HL-60/S4 (cell line): ENCODE data around the gene SLC25A28.
"Not testable (repeated sequence)": the region's sequence is repeated elsewhere in the genome, so short reads cannot be mapped to it uniquely, and the experiment has no call there.

ENCODE experiments used
- in situ Hi-C: fragments of 300-500 bp; cut with MboI; formaldehyde crosslinking; loops from 2 replicates; pipeline ENCODE4 v1.14.3; 2022; ENCODE audit warnings: low sequenced_read_pairs

SLC25A28 gene

GRCh38 chr10:99629625-99629978 is 9.4 kb upstream of the SLC25A28 start:
- in situ Hi-C loops: no loop called here

GRCh38 chr10:99628923-99629624 is 8.8 kb upstream of the SLC25A28 start:
- in situ Hi-C loops: no loop called here

DNA sequence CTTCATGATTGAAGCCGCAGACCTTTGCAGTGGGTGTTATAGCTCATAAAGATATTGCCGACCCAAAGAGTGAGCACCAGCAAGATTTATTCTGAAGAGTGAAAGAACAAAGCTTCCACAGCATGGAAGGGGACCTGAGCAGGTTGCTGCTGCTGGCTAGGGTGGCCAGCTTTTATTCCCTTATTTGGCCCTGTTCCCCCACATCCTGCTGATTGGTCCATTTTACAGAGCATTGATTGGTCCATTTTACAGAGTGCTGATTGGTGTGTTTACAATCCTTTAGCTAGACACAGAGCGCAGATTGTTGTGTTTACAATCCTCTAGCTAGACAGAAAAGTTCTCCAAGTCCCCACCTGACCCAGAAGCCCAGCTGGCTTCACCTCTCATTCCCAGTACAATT is 4.9 kb upstream of the SLC25A28 start:
- in situ Hi-C loops: not testable (repeated sequence)

DNA sequence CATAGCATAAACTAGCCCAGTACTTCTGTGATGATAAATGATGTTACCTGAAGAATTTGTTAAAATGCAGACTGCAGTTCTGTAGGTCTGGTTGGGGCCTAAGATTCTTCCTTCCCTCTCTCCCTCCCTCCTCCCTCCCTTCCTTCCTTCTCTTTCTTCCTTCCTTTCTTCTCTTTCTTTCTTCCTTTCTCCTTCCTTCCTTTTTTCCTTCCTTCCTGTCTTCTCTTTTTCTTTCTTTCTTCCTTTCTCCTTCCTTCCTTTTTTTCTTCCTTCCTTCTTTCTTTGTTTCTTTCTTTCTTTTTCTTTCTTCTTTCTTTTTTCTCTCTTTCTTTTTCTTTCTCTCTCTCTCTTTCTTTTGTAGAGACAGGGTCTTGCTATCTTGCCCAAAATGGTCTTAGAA is 3.7 kb upstream of the SLC25A28 start:
- in situ Hi-C loops: no loop called here

- in situ Hi-C loops: no loop called here
Observed at GRCh38 chr10:99621454-99622251, 1.4 kb upstream of the SLC25A28 start.

DNA sequence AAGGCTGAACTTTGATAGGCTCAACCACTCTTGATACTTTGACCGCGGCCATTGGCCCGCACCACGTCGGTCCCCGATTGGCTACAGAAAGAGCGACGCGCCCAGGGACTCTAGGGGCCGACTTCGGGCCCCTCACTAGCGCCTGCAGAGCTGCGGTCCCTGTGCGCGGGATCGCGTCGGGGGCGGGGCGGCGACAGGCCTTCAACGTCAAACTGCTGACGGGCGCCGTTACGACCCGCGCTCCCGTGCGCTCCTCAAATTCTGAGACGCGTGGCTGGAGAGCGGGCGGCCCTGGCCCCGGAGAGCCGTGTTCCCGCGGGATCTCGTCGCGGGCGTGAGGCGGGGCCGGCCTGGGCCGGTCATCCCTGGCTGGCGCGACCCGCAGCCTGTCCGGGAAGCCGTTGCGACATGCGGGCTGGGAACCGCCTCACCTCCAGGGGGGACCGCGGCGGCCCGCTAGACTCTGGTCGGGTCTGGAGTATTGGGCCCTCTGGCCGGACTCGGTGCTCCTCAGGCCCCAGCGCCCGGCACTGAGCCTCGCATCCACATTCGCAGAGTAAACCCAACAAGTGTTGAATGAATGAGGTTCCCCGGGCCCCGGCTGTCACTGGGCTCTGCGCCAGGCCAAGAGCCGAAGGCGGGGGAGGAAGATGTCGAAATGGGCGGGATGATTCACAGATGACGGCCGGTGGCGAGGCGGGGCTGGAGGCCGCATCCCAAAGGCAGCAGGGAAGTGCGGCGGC is 643 bp upstream of the SLC25A28 start:
- in situ Hi-C loops: no loop called here

GRCh38 chr10:99619090-99619800 is 994 bp downstream of the SLC25A28 start:
- in situ Hi-C loops: no loop called here

GRCh38 chr10:99617696-99618095 is 2.5 kb downstream of the SLC25A28 start:
- in situ Hi-C loops: no loop called here

- in situ Hi-C loops: no loop called here
Observed at GRCh38 chr10:99615426-99615825, 4.8 kb downstream of the SLC25A28 start.

DNA sequence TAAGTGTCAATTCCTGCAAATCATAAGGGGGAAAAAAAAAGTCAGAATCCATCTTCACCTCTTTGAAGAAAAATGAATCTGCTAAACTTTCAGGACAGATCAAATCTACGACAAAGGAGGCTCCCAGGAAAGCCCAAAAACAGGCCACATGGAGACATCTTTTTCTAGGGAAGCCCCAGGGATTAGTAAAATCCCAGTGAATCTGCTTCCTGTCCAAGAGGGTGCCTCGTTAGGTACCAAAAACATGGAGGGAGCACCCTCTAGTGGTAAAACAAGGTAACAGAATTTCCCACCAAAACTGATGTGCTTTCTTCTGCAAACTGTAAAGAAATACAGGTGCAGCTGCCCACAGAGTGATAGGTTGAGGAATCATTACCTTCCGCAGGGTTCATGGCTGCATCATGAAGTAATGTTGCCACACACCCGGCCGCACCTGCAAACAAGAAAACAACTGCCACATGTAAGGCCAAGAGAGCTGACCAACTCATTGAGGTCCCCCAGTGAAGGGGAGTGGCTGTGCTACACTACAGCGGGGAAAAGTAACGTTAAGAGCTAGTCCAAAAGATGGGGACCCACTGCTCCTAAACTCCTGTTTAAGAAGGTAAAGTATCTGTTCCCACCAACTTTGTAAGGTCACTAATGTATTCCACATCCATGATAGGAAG is 7.9 kb downstream of the SLC25A28 start:
- in situ Hi-C loops: no loop called here

- in situ Hi-C loops: no loop called here
Observed at GRCh38 chr10:99611326-99611725, 8.9 kb downstream of the SLC25A28 start.

GRCh38 chr10:99610221-99610620 is 10.0 kb downstream of the SLC25A28 start:
- in situ Hi-C loops: no loop called here

GRCh38 chr10:99609186-99609585 is 11.1 kb downstream of the SLC25A28 start:
- in situ Hi-C loops: no loop called here

DNA sequence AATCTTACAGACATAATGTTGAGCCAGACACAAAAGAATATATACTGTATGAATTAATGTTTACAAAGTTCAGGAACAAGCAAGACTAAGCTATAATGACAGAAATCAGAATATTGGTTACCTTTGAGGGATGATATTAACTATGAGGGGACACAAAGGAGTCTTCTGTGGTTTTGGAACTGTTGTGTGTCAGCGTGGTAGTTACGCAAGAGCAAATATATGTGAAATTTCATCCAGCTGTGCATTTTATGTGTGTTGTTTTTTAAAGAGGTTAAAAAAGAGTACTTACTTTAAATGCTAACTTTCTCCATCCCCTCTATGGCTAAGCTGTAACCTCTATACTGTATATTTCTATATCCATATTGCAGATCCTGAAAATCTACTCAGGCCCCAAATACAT is 14.9 kb downstream of the SLC25A28 start:
- in situ Hi-C loops: no loop called here

DNA sequence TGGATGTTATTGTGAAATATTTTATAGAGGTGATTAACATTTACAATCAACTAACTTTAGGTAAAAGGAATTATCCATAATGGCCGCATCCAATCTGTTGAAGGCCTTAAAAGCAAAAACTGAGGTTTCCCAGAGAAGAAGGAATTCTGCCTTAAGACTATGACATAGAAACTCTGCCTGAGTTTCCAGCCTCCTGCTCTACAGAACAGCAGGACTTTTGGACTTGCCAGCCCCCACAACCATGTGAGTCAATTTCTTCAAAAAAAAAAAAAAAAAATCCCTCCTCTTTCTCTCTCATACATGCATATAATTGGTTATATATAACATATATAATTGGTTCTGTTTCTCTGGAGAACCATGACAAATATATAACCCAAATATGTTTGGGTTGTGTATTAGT is 15.4 kb downstream of the SLC25A28 start:
- in situ Hi-C loops: no loop called here

DNA sequence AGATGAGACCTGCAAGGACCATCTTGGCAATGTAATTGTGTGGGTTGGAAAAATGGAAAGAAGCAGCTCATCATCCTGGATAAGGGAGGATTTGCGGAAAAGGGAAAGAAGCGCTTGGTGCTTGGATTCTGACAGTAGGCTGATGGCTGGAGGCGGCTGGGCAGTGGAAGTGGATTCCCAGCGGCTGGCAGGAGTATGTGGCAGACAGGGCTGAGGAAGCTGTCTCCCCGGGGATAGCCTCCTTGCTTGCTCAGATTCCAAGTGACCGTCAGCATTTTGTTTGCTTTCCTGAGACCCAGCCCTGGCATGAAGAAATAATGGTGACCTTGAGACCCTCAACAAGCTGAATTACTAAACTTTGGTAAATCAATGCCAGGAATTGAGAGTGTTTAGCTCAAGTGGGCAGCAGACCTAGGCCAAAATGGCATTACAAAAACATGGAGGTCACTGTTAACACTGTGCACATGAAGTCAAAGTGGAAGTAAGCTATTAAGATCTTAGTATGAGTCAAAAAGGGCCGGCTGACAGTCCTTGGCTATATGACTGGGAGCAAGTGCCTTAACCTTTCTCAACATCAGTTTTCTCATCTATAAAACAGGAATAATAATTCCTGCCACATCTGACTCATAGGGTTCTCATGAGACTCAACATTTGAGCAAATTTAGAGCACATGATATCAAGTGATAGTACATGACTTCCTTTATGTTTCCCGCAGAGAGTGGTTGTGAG is 21.3 kb downstream of the SLC25A28 start:
- in situ Hi-C loops: no loop called here

DNA sequence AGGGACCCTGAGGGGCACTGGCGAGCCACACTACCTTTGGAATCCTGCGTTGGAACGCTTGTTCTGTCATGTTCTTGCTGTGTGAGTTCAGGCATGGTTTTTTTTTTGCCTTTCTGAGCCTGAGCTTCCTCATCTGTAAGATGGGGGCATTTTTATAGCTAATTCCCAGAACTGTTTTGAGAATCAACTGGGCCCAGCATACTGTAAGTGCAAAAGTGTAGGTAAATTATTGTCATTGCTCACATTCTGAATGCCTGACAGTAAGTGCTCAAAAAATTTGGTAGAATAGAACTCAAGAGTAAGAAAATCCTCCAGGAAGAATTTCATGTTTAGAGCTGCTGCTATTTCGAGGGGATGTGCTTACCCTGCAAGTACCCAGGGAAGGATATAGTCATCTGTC is 22.2 kb downstream of the SLC25A28 start:
- in situ Hi-C loops: no loop called here

DNA sequence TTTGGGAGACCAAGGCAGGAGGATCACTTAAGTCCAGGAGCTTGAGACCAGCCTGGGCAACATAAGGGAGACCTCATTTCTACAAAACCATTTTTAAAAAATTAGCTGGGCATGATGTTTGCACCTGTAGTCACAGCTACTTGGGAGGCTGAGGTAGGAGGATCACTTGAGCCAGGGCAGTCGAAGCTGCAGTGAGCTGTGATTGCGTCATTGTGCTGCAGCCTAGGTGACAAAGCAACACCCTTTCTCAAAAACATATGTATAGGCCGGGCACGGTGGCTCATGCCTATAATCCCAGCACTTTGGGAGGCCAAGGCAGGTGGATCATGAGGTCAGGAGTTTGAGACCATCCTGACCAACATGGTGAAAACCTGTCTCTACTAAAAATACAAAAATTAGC is 23.5 kb downstream of the SLC25A28 start:
- in situ Hi-C loops: not testable (repeated sequence)

GRCh38 chr10:99595770-99596465 is 24.3 kb downstream of the SLC25A28 start:
- in situ Hi-C loops: no loop called here
